Stimulated activated CD4-positive, alpha-beta T cell treated with anti-CD3 and anti-CD28 coated beads, TNF-alpha, amount 100 ng/mL, for 1 hour (primary cell): Measurements from ENCODE around the gene CYP17A1.
"Not testable (repeated sequence)": the region's sequence is repeated elsewhere in the genome, so short reads cannot be mapped to it uniquely, and the experiment has no call there.

Experiments
- DNase-seq, 3 donors: peaks; one replicate each; pipeline ENCODE4 v3.0.0-alpha.2; 2020; ENCODE audit warnings: low read depth in 3 of 3, low spot score in 1 of 3

CYP17A1 gene, protein sequence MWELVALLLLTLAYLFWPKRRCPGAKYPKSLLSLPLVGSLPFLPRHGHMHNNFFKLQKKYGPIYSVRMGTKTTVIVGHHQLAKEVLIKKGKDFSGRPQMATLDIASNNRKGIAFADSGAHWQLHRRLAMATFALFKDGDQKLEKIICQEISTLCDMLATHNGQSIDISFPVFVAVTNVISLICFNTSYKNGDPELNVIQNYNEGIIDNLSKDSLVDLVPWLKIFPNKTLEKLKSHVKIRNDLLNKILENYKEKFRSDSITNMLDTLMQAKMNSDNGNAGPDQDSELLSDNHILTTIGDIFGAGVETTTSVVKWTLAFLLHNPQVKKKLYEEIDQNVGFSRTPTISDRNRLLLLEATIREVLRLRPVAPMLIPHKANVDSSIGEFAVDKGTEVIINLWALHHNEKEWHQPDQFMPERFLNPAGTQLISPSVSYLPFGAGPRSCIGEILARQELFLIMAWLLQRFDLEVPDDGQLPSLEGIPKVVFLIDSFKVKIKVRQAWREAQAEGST

DNA sequence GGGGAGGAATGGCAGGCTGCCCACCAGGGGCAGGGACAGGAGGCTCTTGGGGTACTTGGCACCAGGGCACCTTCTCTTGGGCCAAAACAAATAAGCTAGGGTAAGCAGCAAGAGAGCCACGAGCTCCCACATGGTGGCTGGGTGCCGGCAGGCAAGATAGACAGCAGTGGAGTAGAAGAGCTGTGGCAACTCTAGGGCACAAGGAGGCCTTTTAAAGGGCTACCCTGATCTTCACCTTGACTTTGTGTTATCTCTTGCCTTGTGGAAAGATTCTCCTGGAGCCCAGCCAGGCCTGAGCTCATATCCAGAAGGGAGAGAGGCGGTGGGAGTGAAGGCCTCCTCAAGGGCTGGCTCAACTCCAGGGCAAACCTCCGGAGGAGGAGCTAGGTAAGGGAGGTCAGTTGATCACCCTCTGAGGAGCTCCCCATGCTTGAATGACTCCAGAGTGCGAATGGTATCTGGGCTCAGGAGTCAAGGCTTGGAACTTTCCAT is at the start of gene CYP17A1:
Gene CYP17A1 (minus strand): TSS at position 184 of the 492 bp plus-strand sequence. CDS start 52 bp downstream, at position 132.
- DNase-seq, result no peak

DNA sequence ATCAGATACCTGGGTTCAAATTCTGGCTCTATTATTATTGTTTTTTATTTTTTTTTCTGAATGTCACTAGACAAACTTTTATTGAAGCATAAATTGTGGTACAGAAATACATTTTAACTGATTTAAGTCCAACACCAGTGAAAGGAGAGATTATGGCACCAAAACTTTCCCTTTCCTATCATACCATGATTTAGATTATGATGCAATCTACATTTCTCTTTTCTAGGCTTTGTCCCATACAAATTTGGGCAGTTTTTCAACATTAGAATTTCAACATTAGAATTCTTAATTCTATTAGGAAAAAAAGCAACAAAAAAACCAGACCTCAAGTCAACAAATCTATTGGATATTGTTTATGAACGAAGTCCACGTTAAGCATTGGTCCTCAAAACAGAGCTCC is 43.0 kb upstream of the CYP17A1 start:
- DNase-seq, result no peak

DNA sequence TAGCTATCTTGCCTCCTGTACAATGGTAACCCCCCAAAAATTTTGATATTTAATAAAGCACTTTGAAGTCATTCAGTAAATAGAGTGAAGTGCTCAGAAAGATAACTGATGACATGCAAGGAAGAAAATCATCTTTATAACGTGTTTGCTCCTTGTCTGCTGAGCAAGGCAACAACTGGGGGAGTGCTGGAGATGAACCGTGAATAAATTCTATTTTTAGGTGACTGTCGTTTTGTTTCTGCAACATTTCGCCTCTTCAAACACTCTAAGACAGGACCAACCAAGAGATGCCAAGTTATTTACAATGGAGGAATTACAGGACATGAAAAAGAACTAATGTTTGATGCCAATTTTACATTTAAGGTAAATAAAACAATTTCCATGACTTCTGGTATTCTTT is 41.4 kb upstream of the CYP17A1 start:
- no peak for DNase-seq

DNA sequence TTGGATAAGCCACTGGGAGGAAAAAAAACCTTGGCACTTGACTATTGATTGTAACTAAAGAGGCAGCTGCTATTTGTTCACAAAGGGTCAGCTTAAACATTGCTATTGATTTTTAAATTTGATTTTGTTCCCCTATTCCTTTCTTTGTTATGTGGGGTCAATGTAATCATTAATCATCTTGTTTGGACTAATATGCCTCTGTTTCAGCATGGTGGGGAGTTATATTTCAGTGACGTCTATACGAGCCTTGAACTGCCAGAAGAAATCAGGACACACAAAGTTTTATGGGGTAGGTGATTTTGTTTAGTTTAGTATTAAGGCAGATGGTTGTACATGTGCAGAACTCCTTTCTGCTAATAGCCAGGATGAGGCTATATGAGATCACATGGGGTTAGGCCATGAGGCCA is 39.5 kb upstream of the CYP17A1 start:
- DNase-seq, result no peak

DNA sequence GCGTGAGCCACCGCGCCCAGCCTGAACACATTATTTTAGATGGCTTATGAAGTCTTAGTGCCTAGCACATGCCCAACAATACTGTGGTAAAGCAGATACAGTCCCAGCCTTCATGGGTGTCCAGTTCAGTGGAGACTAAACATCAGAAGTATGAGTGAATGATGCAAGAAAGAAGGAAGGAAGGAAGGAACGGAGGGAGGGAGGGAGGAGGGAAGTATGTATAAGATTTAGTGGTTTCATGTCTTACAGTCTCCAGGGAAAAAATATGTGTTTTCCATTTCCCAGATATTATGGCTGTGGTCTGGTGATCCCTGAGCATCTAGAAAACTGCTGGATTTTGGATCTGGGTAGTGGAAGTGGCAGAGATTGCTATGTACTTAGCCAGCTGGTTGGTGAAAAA is 35.0 kb upstream of the CYP17A1 start:
- DNase-seq, result no peak

DNA sequence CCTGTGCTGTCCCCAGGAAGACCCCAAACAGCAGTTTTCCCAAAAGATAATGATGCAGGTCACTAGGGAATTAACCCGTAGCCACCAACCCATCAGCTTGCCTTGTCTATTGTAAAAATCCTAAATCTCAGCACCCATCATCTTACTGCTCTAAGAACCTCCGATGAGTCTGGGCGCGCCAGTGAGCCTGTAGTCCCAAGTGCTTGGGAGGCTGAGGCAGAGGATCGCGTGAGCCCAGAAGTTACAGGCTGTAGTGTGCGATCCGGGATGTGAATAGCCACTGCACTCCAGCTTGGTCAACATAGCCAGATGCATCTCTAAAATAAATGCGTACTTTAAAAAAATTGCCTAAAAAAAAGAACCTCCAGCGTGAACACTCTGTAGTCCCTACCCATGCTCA is 33.0 kb upstream of the CYP17A1 start:
- no peak for DNase-seq

DNA sequence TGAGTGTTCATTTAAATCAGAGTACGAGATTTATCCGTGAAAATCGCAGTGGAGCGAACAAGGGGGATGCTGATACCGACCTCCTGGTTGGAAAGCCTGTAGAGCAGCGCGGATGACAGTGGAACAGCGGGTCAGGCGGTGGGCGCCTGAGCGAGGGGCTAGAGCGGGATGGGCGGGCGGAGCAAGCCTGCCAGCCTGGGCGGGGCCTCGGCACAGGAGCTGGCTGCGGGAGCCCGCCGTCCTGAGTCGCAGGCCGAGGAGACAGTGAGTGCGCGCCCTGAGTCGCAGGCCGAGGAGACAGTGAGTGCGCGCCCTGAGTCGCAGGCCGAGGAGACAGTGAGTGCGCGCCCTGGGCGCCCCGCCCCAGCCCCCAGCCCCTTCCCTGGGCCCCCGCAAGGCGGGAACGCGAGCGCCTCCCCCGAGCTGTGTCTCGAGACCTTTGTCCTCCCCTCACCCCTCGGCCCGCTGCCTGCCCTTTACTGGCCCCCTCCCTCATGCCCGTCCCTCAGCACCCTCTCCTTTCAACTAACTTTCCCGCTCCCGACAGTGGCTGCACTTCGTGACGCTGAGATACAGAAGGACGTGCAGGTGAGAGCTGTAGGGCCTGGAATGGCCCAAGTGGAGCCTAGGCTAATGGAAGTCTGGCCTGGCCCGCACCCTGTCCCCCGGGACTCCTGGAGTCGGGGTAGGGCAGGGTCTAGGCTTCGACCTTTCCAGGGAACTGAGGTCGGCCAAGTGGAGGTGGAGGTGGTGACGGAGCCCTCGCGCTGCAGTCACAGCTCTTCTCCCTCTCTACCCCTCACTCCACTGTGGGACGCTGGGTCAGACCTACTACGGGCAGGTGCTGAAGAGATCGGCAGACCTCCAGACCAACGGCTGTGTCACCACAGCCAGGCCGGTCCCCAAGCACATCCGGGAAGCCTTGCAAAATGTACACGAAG is 32.3 kb upstream of the CYP17A1 start, which contains the start of gene AS3MT:
Gene AS3MT (plus strand): TSS at position 213 of the 941 bp plus-strand sequence. CDS start 123 bp downstream, at position 336.
- no peak for DNase-seq

DNA sequence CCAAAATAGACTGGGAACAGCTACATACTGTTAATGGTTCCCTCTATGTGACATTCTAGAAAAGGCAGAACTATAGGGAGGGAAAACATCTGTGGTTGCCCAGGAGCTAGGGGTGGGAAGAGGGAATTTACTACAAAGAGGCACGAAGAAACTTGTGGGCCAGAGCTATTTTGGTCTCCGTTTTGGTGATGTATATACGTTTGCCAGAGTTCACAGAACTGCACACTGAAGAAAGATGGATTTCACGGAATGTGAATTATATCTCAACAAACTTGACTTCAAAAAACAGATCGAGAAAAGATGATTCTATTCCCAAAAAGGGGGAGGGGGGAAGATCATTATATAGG is 31.7 kb upstream of the CYP17A1 start:
- DNase-seq, result no peak

DNA sequence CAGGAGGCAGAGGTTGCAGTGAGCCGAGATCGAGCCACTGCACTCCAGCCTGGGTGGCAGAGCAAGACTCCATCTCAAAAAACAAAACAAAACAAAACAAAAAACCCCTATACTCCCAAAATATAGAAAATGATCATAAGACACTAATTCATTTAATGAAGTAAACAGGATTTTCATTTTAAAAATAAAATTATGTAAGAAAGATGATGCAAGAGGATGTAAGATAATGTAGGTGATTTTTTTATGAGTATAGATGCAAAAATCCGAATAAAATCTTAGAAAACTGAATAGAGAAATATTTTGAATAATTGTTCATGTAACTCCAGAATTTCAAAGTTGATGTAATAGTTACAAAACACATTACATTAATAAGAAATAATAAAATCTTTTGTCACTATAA is 28.4 kb upstream of the CYP17A1 start:
- no peak for DNase-seq

DNA sequence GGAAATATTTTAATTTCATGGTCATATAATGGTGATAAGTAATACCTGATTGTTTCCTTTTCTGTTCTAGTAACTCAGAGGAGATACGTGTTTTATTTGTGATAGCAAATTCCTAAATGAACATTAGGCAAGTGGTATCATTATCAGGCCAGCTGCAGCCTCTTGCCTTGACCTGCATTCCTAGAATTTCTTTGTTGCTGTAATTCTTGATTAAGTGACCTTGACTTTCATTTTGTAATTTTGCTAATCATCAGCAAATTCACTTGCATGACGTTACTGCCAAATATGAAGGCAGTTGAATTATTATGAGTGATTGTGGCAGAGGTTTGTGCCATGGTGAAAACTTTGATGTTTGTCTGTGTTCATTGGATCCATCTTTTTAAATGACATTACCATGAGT is 26.4 kb upstream of the CYP17A1 start:
- DNase-seq, result no peak

DNA sequence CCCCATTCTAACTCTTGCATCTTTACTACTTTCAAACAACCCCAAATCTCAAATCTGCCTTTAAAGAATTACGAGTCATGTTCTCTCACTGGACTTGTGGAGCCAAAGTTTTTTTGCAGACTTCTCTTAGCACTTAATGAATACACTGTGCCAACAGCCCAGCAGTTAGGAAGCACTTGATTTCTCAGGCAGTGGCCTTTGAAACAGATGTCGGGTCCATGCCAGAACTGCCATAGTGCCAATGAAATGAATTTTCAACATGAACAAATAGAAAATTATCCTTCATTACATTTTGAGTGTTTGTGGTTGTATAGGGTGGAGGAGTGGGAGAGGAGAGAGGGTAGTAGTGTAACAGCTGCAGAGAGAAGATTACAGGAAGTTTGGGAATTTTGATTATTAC is 22.7 kb upstream of the CYP17A1 start:
- no peak for DNase-seq

DNA sequence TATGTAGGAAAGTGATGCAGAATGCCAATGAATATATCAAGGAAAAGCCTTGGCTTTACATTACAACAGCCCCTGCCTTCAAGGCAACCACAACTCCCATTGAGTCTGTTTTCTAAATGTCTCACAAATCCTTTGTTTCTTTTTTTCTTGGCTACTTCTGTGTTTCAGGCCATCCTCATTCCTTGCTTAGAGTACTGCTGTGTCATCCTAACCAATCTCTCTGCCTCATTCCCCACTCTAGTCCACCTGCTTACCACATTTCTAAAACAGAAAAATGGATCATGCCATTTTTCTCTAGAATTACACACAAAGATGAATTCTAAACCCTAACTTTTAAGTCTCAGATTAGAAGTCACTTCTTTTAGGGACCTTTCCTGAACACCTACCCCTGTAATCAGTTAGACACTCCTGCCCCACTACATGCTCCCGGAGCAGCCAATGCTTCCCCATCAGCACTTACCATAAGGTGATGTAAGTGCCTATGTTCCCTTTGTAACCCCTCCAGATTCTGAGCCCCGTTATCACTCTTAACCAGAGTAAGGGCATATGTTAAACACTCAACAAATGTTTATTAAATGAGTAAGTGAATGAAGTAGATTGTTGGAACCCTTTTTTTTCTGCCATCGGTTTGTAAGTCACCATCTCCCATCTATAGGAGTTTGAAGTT is 19.7 kb upstream of the CYP17A1 start:
- no peak for DNase-seq

DNA sequence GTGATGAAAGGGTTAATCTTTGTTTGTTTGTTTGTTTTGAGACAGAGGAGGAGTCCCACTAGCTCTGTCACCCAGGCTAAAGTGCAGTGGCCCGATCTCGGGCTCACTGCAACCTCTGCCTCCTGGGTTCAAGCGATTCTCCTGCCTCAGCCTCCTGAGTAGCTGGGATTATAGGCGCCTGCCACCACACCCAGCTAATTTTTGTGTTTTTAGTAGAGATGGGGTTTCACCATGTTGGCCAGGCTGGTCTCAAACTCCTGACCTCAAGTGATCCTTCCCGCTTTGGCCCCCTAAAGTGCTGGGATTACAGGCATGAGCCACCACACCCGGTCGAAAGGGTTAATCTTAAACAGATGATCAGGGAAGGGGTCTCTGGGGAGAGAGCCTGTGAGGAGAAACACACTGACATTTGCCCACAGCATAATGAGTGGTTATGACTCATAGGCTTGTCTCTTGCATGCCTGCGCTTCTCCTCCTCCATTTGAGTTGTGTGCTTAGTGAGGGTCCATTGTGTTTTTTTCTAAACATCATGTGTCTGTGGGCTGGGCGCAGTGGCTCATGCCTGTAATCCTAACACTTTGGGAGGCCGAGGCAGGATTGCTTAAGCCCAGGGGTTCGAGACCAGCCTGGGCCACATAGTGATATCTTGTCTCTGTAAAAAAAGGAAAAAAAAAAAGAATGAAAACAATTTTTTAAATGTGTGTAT is 18.7 kb upstream of the CYP17A1 start:
- DNase-seq, result not testable (repeated sequence)

DNA sequence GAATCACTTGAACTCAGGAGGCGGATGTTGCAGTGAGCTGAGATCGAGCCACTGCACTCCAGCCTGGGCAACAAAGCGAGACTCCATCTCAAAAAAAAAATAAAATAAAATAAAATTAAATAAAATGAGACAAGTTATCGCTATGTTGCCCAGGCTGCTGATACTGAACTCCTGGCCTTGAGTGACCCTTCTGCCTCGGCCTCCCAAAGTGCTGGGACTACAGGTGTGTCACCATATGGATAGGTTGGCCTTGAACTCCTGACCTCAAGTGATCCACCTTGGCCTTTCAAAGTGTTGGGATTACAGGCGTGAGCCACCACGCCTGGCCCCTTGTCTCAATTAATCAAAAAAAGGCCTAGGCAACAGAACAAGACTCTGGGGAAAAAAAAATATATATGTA is 16.0 kb upstream of the CYP17A1 start:
- DNase-seq, result not testable (repeated sequence)

DNA sequence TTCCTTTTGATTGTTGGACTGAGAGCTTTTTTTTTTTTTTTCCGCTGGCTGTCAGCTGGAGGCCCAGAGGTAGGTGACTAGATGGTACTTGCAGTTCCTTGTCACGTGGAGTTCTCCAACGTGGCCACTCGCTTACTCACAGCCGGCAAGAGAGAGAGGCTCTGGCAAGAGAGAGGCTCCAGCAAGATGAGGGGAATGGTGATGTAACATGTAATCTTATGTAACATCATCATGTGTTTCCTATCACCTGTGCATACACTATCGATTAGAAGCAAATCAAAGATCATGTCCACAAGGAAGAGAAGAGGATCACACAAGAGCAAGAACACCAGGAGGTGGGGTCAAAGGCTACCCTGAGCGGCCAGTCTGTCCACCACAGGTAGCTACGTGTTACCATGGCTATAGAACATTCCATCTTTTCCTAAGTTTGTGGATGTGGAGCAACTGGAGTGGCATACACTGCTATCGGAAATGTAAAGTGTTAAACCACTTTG is 12.9 kb upstream of the CYP17A1 start:
- DNase-seq, result no peak

DNA sequence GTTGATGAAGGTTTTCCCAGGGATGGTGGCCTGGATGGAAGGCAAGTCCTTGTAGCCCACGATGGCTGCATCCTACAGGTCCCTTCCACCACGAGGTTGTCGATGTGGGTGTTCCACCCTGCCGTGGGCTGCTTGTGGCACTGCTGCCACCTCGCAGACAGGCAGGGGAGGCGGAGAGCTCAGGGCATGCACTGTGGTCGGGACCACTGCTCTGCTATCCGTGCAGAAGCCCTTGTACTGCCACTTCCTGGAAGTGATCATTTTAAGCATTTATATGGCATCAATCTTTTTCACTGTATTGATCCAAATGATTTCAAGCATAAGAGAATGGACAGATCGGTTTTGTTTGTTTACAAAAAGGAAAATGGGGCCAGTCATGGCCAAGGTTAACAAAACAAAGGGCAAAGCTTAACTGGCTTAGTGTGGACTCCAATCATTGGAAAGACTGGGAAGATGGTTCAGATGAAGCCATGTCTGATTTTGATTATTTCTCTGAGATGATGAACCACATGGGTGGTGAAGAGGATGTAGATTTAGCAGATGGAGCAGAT is 8.2 kb upstream of the CYP17A1 start:
- DNase-seq, result no peak

DNA sequence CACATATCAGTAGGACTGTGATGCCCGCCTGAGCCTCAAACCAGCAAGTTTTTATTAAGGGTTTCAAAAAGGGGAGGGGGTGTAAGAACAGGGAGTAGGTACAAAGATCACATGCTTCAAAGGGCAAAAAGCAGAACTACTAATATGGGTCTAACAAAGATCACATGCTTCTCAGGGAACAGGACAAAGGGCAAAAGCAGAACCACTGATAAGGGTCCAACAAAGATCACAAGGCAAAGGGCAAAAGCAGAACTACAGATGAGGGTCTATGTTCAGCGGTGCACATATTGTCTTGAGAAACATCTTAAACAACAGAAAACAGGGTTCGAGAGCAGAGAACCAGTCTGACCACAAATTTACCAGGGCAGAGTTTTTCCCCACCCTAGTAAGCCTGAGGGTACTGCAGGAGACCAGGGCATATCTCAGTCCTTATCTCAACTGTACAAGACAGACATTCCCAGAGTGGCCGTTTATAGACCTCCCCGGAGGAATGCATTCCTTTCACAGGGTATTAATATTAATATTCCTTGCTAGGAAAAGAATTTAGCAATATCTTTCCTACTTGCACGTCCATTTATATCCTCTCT is 7.1 kb upstream of the CYP17A1 start:
- not testable (repeated sequence) for DNase-seq

DNA sequence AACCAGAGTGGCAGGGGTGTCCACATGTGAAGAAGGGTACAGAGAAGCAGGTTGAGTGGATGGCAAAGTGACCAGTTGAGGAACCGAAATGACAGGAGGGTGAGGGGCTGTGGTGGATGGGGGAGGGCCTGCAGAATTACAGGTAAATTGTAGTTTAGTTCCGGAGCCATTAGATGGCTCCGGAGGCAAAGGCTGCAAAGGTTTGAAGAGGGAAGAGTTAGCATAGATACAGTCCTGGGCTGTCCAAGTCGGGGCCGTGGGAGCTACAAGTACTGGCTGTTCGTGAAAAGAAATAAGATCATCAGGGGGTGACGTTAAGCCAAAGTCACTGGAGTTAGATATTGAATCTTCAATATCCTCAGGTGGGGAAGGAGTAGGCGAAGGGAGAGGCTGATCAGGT is 5.9 kb upstream of the CYP17A1 start:
- not testable (repeated sequence) for DNase-seq

DNA sequence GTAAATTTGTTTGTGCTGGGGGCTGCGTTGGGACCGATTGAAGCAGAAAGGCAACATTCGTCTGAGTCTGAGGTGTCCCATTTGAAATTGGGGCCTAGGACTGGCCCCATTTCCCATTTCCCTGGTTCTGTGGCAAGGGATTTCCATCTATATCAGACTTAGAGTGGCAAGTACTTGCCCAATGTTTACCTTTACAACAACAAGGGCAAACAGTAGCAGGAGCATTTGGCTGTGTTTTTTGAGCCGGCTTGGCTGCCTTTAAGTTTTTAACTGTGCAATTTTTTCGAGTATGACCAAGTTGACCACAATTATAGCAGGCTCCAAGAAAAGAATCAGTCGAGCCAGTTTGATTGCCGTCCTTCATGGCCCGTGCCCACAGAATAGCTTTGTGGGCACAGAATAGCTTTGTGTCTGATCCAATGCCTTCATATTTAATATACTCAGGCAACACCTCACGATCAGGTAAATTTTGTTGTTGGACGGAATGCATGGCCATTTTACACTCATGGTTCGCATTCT is 4.7 kb upstream of the CYP17A1 start:
- no peak for DNase-seq
